GM12874 (cell line): Measurements from ENCODE around the gene TMPRSS6.

Experiments
- TF ChIP-seq, protein P1 (sequence below): IDR thresholded peaks from 2 replicates; pipeline ENCODE4 v1.5.1; 2011; ENCODE audit warnings: low read depth, mild to moderate bottlenecking, control low read depth, low read length, moderate library complexity; ENCODE audit not compliant: insufficient read depth

The TMPRSS6 gene

DNA sequence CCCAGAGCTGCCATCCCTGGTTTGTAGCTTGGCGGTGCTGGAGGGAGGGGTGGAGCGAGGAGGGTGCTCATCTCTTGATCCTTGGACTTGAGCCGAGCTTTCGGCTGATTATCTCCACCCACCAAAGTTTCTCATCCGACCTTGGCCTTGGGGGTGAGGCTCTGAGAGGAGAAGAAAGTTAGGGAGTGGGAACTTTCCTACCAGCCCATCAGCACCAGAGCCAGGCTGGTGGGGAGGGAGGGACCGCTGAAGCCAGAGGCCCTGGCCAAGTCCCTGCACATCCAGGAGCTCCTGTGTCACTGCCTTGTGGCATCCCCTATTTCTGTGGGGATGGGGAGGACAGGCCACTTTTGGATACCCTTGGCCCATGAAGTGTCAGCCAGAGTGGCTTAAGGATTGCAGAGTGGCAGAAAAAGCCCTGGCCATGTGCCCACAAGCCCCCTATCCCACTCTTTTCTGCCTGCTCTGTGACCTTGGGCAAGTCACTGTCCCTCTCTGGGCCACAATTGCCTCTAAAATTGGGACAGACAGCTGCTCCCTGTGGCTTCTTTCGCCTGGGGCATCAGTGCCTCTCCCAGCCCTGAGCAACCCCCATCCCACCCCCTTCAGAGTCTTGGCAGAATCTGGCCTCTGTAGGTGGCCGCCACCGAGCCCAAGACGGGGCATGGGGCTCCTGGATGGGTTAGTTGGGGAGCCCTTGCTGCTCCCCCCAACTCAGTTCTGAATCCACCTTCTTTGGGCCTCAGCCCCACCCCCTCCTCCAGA lies 47.7 kb downstream of the TMPRSS6 start:
- TF ChIP-seq, protein P1, sequence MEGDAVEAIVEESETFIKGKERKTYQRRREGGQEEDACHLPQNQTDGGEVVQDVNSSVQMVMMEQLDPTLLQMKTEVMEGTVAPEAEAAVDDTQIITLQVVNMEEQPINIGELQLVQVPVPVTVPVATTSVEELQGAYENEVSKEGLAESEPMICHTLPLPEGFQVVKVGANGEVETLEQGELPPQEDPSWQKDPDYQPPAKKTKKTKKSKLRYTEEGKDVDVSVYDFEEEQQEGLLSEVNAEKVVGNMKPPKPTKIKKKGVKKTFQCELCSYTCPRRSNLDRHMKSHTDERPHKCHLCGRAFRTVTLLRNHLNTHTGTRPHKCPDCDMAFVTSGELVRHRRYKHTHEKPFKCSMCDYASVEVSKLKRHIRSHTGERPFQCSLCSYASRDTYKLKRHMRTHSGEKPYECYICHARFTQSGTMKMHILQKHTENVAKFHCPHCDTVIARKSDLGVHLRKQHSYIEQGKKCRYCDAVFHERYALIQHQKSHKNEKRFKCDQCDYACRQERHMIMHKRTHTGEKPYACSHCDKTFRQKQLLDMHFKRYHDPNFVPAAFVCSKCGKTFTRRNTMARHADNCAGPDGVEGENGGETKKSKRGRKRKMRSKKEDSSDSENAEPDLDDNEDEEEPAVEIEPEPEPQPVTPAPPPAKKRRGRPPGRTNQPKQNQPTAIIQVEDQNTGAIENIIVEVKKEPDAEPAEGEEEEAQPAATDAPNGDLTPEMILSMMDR, result no peak

DNA sequence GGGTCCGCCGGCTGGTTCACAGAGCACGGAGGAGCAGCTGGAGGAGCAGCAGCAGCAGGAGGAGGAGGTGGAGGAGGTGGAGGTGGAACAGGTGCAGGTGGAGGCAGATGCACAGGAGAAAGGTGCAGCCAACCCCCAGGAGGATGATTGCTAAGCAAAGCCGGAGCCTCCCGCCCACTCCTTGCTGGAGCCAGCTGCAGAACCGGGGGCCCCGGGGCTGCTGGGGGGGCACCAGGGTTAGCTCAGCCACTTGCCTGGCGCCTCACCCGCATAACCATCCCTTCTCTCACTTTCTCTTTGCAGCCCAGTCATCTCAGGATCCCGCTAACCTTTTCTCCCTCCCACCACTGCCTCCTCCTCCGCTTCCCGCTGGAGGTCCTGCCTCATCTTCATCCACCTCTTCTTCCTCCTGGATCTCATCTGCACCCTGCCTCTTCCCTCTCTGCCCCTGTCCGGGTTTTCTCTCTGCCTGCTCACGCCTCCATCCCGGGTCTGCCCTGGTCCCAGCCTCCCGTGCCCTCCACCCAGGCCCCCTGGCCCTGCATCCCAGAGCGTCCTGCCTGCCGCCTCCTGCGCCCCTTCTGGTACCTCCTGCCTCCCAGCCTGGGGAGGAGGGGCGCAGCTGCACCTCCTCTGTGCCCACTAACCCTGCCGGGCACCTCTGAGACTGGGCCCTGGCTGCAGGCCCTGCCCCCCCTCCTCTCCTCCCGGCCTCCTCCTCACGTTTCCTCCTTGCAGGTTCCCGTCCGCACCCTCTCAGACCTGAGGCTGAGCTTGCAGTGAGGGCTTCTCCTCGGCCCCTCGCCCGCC lies 48.5 kb downstream of the TMPRSS6 start:
- TF ChIP-seq, protein P1, result no peak

DNA sequence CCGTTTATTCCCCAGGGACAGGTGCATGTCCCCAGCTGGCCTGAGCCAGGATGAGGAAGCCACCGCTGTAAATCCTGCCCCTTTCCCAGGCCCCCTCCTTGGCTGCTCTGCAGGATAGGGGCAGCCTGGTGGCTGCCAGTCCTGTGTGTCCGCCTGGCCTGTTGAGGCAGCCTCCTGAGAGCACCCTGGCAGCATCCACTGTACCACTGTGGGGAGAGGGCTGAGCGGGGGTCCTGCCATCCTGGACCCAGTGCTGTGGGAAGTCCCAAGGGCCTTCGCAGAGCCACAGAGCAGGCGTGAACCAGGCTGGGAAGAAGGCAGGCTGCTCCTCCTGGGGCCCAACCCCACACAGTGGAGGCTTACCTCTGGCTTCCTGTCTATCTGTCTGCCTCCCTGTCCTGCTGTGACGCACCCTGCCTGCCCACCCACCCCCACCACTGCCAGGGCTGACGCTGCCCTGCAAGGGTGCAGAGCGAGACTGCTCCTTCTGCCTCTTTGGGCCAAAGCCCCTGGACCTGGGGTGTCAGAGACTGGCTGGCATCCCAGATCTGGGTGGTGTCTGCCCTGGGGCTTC lies 49.5 kb downstream of the TMPRSS6 start:
- TF ChIP-seq, protein P1, result no peak

DNA sequence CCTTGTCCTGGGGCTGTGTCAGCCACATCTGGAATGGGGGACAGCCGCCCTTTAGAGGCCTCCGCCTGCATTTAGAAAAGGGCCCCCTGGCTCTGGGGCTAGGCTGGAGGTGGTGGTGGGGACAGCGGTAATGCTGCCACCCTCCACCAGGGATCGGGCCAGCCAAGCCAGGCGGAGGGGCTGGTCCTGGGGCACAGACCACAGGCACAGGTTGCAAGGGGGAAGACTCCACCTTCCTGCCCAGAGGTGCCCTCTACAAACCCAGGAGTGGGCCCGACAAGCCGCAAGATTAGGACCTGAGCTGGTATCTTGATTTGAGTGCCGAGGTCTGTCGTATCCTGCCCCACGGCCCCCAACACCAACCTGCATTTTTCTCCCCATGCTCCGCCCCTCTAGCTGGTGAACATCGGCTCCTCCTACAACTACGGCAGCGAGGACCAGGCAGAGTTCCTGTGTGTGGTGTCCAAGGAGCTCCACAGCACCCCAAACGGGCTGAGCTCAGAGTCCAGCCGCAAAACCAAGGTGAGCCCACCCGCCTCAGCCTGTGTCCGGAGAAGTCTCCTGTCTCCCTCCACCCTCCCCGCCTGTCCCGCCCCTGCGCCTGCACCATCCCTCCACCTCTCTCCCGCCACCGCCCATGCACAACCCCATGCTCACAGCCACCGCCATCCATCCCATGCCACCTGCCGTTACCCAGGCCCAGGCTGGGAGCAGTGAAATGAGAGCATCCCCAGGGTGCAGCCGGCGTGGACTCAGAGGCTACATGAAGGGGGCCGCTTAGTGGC lies 50.4 kb downstream of the TMPRSS6 start:
- TF ChIP-seq, protein P1, result no peak

DNA sequence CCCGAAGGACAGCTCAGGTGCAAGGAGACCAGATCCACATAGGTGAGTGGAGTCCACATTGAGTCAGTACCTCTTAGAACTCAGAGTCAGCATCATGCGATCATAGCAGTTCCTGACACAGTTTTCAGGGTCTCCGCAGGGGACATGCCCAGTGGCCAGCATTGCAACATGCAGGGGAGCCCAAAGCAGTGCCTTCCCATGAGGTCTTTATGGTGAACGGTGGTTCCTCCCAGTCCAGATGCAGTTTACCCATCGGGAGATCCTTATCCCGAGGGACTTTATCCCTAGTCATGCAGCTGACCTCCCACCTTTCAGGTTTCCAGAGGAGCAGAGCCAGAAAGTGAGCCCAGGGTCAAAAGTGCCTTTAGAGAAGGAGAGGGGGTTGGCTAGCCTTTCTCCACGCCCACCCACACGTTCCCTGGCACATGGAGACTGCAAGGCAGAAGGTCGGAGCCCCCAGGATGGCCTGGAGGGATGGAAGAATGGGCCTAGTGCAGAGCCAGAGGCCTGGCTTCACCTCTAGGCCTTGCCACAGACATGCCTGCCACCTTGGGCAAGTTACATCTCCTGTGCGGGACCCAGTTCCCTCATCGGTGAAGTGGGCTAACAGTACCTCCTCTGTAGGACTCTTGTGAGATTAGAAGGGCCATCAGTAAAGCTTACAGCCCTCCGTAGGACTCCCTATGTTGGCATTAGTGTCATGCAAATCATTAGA lies 51.6 kb downstream of the TMPRSS6 start:
- TF ChIP-seq, protein P1, result no peak

DNA sequence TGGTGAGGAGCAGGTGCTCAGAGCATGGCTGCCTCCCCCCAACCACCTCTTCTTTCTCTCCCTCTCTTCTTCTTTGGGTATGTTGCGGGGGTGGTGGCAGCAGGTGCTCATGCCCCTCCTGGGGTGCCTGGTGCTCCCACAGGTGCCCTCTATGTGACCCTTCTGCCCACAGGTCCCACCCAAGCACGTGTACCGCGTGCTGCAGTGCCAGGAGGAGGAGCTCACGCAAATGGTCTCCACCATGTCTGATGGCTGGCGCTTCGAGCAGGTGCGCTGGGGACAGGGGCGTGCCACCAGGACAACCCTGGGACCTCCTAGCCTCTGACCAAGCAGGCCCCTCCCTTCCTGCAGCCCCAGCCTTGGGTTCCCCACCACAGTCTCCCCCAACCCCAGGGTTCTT lies 52.3 kb downstream of the TMPRSS6 start:
- TF ChIP-seq, protein P1, result no peak

DNA sequence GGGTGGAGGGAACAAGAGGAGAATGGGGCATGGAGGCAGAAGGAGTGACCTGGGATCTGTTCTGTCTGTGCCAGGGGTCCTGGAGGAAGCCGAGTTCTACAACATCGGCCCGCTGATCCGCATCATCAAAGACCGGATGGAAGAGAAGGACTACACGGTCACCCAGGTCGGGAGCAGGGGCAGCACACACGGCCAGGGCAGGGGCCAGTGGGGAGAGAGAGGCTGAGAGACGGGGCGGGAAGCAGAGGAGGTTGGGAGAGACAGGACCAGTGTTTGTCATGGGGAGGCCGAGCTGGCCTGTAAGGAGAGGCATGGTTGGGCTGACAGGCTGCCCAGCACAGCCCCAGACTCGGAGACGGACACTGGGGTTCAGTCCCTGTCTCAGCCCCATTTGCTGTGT lies 53.3 kb downstream of the TMPRSS6 start:
- TF ChIP-seq, protein P1, result no peak
